Central memory CD8-positive, alpha-beta T cell (primary cell): ENCODE measurements around the gene ELN.

Experiments
- ATAC-seq: fragments of 150-1000 bp; cut with Tn5 transposase; replicated peaks from 2 replicates; pipeline ENCODE4 v1.10.0; 2022; ENCODE audit warnings: mild to moderate bottlenecking, moderate FRiP score, moderate number of reproducible peaks; ENCODE audit not compliant: poor library complexity, severe bottlenecking; ENCODE audit errors: extremely low read depth
- DNase-seq, 2 donors: peaks; one replicate each; pipeline ENCODE4 v3.0.0; 2021; ENCODE audit warnings: low spot score in 2 of 2
- H3K27ac Mint-ChIP-seq: one replicate; pipeline ENCODE4 v1.8.0; 2022; ENCODE audit warnings: low read depth, mild to moderate bottlenecking, moderate library complexity, mixed read lengths
- H3K27me3 Mint-ChIP-seq: one replicate; pipeline ENCODE4 v1.8.0; 2022; ENCODE audit warnings: mixed read lengths
- H3K36me3 Mint-ChIP-seq: one replicate; pipeline ENCODE4 v1.8.0; 2022; ENCODE audit warnings: mild to moderate bottlenecking, moderate library complexity, mixed read lengths; ENCODE audit not compliant: insufficient read depth
- H3K4me1 Mint-ChIP-seq: one replicate; pipeline ENCODE4 v1.8.0; 2022; ENCODE audit warnings: mixed read lengths
- H3K4me3 Mint-ChIP-seq: one replicate; pipeline ENCODE4 v1.8.0; 2022; ENCODE audit warnings: mild to moderate bottlenecking, moderate library complexity, mixed read lengths
- H3K9me3 Mint-ChIP-seq: one replicate; pipeline ENCODE4 v1.8.0; 2022; ENCODE audit warnings: mixed read lengths

The ELN gene

DNA sequence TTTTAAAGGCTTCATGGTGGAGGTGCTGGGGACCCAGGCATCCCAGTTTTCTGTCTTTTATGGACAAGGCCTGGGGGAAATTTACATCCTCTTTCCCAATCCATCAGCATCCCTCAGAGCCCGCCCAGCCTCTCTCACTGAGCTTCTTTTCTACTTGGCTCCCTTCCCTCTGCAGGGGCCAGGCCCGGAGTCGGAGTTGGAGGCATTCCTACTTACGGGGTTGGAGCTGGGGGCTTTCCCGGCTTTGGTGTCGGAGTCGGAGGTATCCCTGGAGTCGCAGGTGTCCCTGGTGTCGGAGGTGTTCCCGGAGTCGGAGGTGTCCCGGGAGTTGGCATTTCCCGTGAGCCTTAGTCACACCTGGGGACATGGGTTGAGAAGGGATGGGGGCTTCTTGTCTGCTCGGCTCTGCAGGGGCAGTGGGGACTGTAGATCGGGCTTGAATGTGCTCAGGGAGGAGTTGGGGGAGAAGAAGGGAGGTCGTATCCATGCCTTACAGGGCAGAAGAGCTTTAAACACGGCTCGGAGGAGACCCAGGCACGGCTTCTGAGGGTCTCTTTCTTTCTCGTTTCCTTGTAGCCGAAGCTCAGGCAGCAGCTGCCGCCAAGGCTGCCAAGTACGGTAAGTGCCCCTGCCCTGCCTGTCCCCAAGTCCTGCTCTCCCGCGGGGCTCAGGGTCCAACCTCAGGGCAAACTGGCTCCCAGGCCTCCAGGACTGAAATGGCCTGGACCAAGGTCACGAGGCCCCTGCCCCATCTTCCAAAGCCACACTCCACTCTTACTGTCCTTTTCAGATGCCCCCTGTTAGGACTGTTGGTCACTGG is 28.3 kb downstream of the ELN start:
- no peak overlapping the region for H3K27ac Mint-ChIP-seq
- H3K27me3 Mint-ChIP-seq = peaks cover 16% of the 10 kb centered on the region
- ATAC-seq (no peak), DNase-seq (no peak)
- H3K4me1 Mint-ChIP-seq = no peaks in the 10 kb centered on the region
- no peak overlapping the region for H3K4me3 Mint-ChIP-seq
- no peaks in the 10 kb centered on the region for H3K9me3 Mint-ChIP-seq
- H3K36me3 Mint-ChIP-seq = peaks cover 2% of the 10 kb centered on the region

DNA sequence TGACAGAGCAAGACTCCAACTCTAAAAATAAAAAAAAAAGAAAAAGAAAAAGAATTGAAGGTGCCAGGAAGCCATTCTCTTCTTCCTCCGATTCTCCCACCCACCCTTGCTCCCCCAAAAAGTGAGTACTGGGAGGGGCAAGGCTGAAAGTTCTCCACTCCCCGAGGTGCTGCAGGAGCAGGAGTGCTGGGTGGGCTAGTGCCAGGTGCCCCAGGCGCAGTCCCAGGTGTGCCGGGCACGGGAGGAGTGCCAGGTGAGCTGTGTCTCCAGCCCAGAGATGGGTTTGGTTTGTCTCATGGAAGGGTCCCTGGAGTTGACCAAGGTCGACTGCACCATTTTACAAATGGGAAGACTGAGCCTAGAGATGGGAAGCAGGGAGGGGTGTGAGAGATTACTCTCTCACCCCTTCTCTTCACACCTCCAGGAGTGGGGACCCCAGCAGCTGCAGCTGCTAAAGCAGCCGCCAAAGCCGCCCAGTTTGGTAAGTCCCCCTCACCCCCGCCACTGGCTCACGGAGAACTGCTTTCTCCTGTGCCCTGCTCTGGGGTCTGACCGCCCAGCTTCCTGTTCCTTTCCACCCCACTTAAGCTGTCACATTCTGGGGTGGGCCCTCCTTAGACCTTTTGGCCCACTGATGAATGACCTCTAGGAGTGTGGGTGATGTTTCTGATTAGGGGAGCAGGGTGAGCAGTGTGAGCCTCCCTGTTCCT is 29.4 kb downstream of the ELN start:
- Mint-ChIP-seq H3K27me3 (peaks cover 16% of the 10 kb centered on the region), H3K9me3 (no peaks in the 10 kb centered on the region), H3K36me3 (peaks cover 6% of the 10 kb centered on the region), H3K4me3 (no peak overlapping the region), H3K27ac (peak overlapping the region; percentile 10), H3K4me1 (peaks cover 6% of the 10 kb centered on the region)
- no peak for ATAC-seq
- no peak for DNase-seq

DNA sequence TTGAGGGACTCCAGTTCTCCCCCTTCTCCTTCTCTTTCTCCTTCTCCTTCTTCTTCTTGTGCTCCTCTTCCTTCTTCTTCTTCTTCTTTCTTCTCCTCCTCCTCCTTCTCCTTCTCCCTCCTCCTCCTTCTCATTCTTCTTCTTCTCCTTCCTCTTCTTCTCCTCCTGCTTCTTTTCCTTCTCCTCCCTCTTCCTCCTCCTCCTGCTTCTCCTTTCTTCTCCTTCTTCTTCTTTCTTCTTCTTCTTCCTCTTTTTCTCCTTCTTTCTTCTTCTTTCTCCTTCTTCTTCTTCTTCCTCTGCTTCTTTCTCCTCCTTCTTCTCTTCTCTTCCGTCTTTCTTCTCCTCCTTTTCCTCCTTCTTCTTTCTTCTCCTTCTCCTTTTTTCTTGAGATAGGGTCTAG is 30.0 kb downstream of the ELN start:
- no peak for ATAC-seq
- no peak for DNase-seq
- peak overlapping the region; percentile 10 for H3K27ac Mint-ChIP-seq
- no peaks in the 10 kb centered on the region for H3K9me3 Mint-ChIP-seq
- H3K4me3 Mint-ChIP-seq = no peak overlapping the region
- H3K27me3 Mint-ChIP-seq = peaks cover 16% of the 10 kb centered on the region
- H3K36me3 Mint-ChIP-seq = peaks cover 6% of the 10 kb centered on the region
- H3K4me1 Mint-ChIP-seq = peaks cover 6% of the 10 kb centered on the region

DNA sequence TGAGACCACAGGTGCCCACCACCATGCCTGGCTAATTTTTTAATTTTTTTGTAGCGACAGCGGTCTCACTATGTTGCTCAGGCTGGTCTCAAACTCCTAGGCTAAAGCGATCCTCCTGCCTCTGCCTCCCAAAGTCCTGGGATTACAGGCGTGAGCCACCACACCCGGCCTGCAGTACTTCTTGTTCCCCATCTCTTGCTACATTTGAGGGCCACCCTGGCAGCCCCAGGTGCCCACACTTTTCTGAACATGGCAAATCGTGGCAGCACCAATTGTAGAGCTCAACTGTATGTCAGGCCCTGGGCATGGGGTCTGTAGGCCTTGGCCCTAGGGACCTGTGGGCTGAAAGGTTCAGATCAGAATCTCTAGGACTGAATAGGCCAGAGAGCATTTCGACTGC is 30.5 kb downstream of the ELN start:
- no peak for DNase-seq
- Mint-ChIP-seq H3K36me3 (peaks cover 6% of the 10 kb centered on the region), H3K4me1 (peaks cover 6% of the 10 kb centered on the region), H3K9me3 (no peaks in the 10 kb centered on the region), H3K27ac (peak overlapping the region; percentile 10), H3K27me3 (peaks cover 16% of the 10 kb centered on the region), H3K4me3 (no peak overlapping the region)
- no peak for ATAC-seq

DNA sequence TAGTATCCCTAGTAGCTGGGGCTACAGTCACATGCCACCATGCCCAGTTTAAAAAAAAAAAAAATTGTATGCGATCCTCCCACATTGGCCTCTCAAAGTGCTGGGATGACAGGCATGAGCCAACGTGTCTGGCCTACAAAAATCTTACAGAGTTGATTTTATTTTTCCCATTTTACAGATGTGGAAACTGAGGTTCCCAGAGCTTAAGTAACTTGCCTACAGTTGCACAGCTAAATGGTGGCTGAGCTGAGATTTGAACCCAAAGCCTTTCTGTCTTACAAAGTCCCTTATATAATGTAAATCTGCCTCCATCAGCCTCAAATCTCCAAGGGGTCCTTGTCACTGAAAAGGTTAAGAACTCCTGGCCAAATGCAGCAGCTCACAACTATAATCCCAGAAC is 31.1 kb downstream of the ELN start:
- no peaks in the 10 kb centered on the region for H3K9me3 Mint-ChIP-seq
- H3K36me3 Mint-ChIP-seq = peaks cover 8% of the 10 kb centered on the region
- no peak for ATAC-seq
- peak overlapping the region; percentile 10 for H3K27ac Mint-ChIP-seq
- peaks cover 6% of the 10 kb centered on the region for H3K4me1 Mint-ChIP-seq
- no peak for DNase-seq
- H3K27me3 Mint-ChIP-seq = peaks cover 16% of the 10 kb centered on the region
- H3K4me3 Mint-ChIP-seq = no peak overlapping the region

DNA sequence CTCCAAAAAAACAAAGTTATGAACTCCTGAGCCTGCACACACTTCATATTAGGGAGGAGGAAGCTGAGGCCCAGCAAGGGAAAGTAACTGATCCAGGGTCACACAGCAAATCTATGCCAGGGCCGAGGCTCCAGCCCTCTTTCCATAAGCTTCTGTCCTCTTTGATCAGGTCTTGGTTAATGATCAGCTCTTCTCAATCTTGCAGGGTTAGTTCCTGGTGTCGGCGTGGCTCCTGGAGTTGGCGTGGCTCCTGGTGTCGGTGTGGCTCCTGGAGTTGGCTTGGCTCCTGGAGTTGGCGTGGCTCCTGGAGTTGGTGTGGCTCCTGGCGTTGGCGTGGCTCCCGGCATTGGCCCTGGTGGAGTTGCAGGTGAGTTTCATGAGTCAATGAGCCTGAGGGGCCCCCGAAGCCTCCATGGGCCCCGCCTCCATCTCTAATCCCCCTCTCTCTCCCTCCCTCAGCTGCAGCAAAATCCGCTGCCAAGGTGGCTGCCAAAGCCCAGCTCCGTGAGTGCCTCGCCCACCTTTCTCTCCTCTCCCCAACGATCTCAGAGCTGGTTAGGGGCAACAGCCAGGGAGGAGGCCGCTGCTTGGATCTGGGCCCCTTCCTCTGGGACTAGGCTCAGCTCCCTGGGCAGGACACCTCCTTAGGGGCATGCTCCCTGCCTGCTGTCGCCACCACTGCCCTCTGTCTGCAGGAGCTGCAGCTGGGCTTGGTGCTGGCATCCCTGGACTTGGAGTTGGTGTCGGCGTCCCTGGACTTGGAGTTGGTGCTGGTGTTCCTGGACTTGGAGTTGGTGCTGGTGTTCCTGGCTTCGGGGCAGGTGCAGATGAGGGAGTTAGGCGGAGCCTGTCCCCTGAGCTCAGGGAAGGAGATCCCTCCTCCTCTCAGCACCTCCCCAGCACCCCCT is 32.0 kb downstream of the ELN start:
- peak overlapping the region; percentile 16 for H3K27ac Mint-ChIP-seq
- H3K4me1 Mint-ChIP-seq = peaks cover 6% of the 10 kb centered on the region
- ATAC-seq = no peak

DNA sequence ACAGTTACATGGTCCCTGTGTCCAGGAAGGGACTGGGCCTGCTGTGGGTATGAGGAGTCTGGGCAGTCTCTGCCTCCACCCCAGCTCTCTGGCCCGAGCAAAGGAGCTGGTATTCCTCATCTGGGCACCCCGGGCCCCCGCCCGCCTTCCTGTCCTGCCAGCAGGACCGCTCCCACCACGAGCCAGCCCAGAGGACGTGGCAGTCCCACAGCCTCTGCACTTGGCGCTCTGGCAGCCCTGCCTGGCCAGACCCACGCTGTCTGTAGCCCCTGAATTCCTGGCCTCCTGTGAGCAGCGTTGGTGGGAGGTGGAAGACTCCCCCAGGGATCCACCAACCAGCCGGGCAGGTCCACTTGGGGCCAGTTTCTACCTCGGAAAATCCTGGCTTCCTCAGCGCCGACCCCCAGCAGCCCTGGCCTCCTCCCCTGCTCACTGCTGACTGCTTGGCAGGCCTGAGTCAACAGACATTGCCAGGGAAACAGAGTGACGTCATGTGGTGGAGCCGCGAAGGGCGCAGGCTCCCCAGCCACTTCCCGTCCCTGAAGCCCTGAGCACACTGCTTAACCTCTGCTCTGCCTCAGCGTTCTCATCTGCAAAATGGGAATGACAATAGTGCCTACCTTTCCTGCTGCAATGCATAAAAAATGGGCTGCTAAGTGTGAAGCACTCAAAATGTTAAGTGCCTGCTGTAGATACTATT is 34.0 kb downstream of the ELN start:
- peak overlapping the region; percentile 67 for H3K4me3 Mint-ChIP-seq
- H3K36me3 Mint-ChIP-seq = peaks cover 5% of the 10 kb centered on the region
- ATAC-seq = peak; percentile 100
- peaks cover 16% of the 10 kb centered on the region for H3K27me3 Mint-ChIP-seq
- H3K4me1 Mint-ChIP-seq = peaks cover 6% of the 10 kb centered on the region
- DNase-seq = peak; percentile 49 to 80
- no peaks in the 10 kb centered on the region for H3K9me3 Mint-ChIP-seq
- H3K27ac Mint-ChIP-seq = peak overlapping the region; percentile 98

More for the DNA sequence above, 32.0 kb downstream of the ELN start:
- peaks cover 7% of the 10 kb centered on the region for H3K36me3 Mint-ChIP-seq
- H3K9me3 Mint-ChIP-seq = no peaks in the 10 kb centered on the region
- H3K4me3 Mint-ChIP-seq = no peak overlapping the region
- DNase-seq = no peak
- peaks cover 16% of the 10 kb centered on the region for H3K27me3 Mint-ChIP-seq

DNA sequence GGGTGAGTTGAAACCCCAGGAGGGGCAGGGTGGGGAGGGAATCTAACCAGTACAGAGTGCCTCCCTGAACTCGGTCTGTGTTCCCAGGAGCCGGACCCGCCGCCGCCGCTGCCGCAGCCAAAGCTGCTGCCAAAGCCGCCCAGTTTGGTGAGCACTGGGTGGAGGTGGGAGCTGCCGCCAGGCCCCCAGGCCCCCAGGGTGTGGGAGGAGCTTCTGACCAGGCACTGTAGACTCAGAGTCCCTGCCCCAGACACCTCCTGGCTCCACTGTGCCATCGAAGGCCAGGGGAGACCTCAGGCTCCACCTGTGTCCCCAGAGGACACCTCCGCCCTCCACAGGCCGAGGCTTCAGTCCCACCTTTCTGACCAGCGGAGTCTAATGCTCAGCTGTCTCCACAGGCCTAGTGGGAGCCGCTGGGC is 35.3 kb downstream of the ELN start:
- peaks cover 5% of the 10 kb centered on the region for H3K36me3 Mint-ChIP-seq
- peaks cover 6% of the 10 kb centered on the region for H3K4me1 Mint-ChIP-seq
- peak overlapping the region; percentile 98 for H3K27ac Mint-ChIP-seq
- ATAC-seq = no peak
- H3K27me3 Mint-ChIP-seq = peaks cover 8% of the 10 kb centered on the region
- no peak for DNase-seq
- H3K4me3 Mint-ChIP-seq = no peak overlapping the region
- H3K9me3 Mint-ChIP-seq = no peaks in the 10 kb centered on the region

DNA sequence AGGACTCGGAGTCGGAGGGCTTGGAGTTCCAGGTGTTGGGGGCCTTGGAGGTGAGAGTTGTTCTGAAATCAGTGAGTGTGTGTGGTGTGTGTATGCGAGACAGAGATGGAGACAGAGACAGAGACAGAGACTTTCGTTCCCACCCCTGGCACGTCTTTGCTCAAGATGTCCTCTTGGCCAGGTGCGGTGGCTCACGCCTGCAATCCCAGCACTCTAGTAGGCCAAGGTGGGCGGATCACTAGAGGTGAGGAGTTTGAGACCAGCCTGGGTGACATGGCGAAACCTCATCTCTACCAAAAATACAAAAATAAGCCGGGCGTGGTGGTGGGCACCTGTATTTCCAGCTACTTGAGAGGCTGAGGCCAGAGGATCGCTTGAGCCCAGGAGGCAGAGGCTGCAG is 35.7 kb downstream of the ELN start:
- Mint-ChIP-seq H3K27ac (peak overlapping the region; percentile 72), H3K9me3 (no peaks in the 10 kb centered on the region), H3K27me3 (peaks cover 4% of the 10 kb centered on the region), H3K4me3 (no peak overlapping the region), H3K4me1 (peaks cover 6% of the 10 kb centered on the region), H3K36me3 (peaks cover 5% of the 10 kb centered on the region)
- DNase-seq (no peak), ATAC-seq (no peak)

DNA sequence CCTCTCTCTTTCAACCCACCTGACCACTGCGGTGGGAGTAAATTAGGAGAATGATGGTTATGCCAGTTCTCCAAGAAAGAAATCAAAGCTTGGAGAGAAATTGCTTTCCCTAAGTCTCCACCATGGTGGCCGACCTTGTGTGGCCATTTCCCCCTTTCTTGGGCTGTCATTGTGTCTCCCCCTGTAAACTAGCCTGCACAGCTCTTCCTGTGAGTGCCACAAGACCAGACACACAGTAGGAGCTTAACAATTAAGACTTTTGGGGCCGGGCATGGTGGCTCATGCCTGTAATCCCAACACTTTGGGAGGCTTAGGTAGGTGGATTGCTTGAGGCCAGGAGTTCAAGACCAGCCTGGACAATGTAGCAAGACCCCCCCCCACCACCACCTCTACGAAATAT is 36.7 kb downstream of the ELN start:
- no peak for DNase-seq
- Mint-ChIP-seq H3K9me3 (no peaks in the 10 kb centered on the region), H3K27me3 (no peaks in the 10 kb centered on the region), H3K36me3 (peaks cover 5% of the 10 kb centered on the region), H3K27ac (no peak overlapping the region), H3K4me1 (peaks cover 6% of the 10 kb centered on the region), H3K4me3 (no peak overlapping the region)
- ATAC-seq = no peak

DNA sequence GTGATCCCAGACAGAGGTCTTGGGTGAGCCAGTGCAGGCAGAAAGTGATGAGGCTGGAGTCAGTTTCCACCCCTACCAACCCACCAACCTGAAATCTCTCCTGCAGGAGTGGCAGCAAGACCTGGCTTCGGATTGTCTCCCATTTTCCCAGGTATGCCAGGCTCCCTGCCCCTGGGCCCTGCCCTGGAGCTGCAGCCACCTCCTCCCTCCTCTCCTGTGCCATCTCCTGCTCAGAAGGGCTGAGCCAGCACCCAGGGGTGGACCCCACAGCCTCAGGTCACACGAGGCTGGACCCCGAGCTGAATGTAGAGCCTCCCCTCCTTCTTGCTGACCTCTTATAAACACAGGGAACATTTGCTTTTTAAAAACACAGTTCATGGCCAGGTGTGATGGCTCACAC is 38.7 kb downstream of the ELN start:
- peaks cover 6% of the 10 kb centered on the region for H3K4me1 Mint-ChIP-seq
- no peak for ATAC-seq
- H3K36me3 Mint-ChIP-seq = peaks cover 6% of the 10 kb centered on the region
- H3K27me3 Mint-ChIP-seq = no peaks in the 10 kb centered on the region
- no peak overlapping the region for H3K27ac Mint-ChIP-seq
- H3K4me3 Mint-ChIP-seq = no peak overlapping the region
- no peaks in the 10 kb centered on the region for H3K9me3 Mint-ChIP-seq
- DNase-seq = no peak
